Measurements from ENCODE around the gene HOTAIR. TPM values are rescaled to one million over a fixed set of nuclear protein-coding genes. Genes with fewer than 3 reads are reported as not detected.

HOTAIR gene
- total RNA-seq, 1 donor from 2014 or later: not detected

GRCh38 chr12:53949631-53950436 is 24.9 kb downstream of the HOTAIR start:
- Histone ChIP-seq H3K9me3 (ENCODE audit: low read depth) (no peaks in the 10 kb centered on the region), H3K4me2 (no peak overlapping the region), H3K79me2 (ENCODE audit: low read depth) (no peaks in the 10 kb centered on the region), H3F3A (ENCODE audit: low read depth) (peaks cover 5% of the 10 kb centered on the region), H3K9ac (no peak overlapping the region), H4K20me1 (ENCODE audit: low read depth) (peaks cover 58% of the 10 kb centered on the region), H3K27ac (no peak overlapping the region), H3K4me1 (no peaks in the 10 kb centered on the region), H3K4me3 (no peak overlapping the region), H2AFZ (replicated peaks) (no peak overlapping the region), H3K36me3 (no peaks in the 10 kb centered on the region), H3K27me3 (peaks cover 100% of the 10 kb centered on the region)
- H3K27ac Mint-ChIP-seq: no peak overlapping the region
- TF ChIP-seq CTCF (IDR thresholded peaks at IDR 0.05) (no peak), EZH2phosphoT487 (IDR thresholded peaks at IDR 0.05) (peak; percentile 77), EZH2 (IDR thresholded peaks at IDR 0.05) (peak; percentile 4)
- H3K9me3 Mint-ChIP-seq: peaks cover 4% of the 10 kb centered on the region
- no peaks in the 10 kb centered on the region for H3K36me3 Mint-ChIP-seq
- peaks cover 99% of the 10 kb centered on the region for H3K27me3 Mint-ChIP-seq (ENCODE audit: insufficient read depth, low read depth)
- no peak overlapping the region for H3K4me3 Mint-ChIP-seq
- no peaks in the 10 kb centered on the region for H3K4me1 Mint-ChIP-seq
- no peak for DNase-seq (ENCODE audit: low spot score)

GRCh38 chr12:53948650-53949593 is 25.8 kb downstream of the HOTAIR start:
- Histone ChIP-seq H3K27ac (no peak overlapping the region), H3K9me3 (ENCODE audit: low read depth) (no peaks in the 10 kb centered on the region), H3K27me3 (peaks cover 100% of the 10 kb centered on the region), H3K4me3 (no peak overlapping the region), H3K79me2 (ENCODE audit: low read depth) (no peaks in the 10 kb centered on the region), H3K4me1 (no peaks in the 10 kb centered on the region), H2AFZ (replicated peaks) (no peak overlapping the region), H3K36me3 (no peaks in the 10 kb centered on the region), H3K9ac (no peak overlapping the region), H3K4me2 (no peak overlapping the region), H3F3A (ENCODE audit: low read depth) (peaks cover 5% of the 10 kb centered on the region), H4K20me1 (ENCODE audit: low read depth) (peaks cover 50% of the 10 kb centered on the region)
- TF ChIP-seq EZH2 (IDR thresholded peaks at IDR 0.05) (no peak), EZH2phosphoT487 (IDR thresholded peaks at IDR 0.05) (no peak), CTCF (IDR thresholded peaks at IDR 0.05) (no peak)
- no peaks in the 10 kb centered on the region for H3K36me3 Mint-ChIP-seq
- no peaks in the 10 kb centered on the region for H3K4me1 Mint-ChIP-seq
- no peak overlapping the region for H3K4me3 Mint-ChIP-seq
- DNase-seq (ENCODE audit: low spot score): no peak
- peaks cover 4% of the 10 kb centered on the region for H3K9me3 Mint-ChIP-seq
- H3K27ac Mint-ChIP-seq: no peak overlapping the region
- H3K27me3 Mint-ChIP-seq (ENCODE audit: insufficient read depth, low read depth): peaks cover 99% of the 10 kb centered on the region

- H2AFZ ChIP-seq (replicated peaks): no peak overlapping the region
- H3K4me1 ChIP-seq: no peaks in the 10 kb centered on the region
- H3K4me2 ChIP-seq: no peak overlapping the region
- Mint-ChIP-seq H3K27ac (no peak overlapping the region), H3K36me3 (no peaks in the 10 kb centered on the region), H3K4me1 (no peaks in the 10 kb centered on the region), H3K9me3 (peaks cover 6% of the 10 kb centered on the region), H3K4me3 (no peak overlapping the region), H3K27me3 (ENCODE audit: insufficient read depth, low read depth) (peaks cover 99% of the 10 kb centered on the region)
- no peak for TF ChIP-seq EZH2 (IDR thresholded peaks at IDR 0.05)
- no peak for TF ChIP-seq EZH2phosphoT487 (IDR thresholded peaks at IDR 0.05)
- no peak for TF ChIP-seq CTCF (IDR thresholded peaks at IDR 0.05)
- H3K4me3 ChIP-seq: no peak overlapping the region
- peaks cover 100% of the 10 kb centered on the region for H3K27me3 ChIP-seq
- H3K79me2 ChIP-seq (ENCODE audit: low read depth): no peaks in the 10 kb centered on the region
- H3K9me3 ChIP-seq (ENCODE audit: low read depth): no peaks in the 10 kb centered on the region
- no peak overlapping the region for H3K27ac ChIP-seq
- no peak overlapping the region for H3K9ac ChIP-seq
- H3K36me3 ChIP-seq: no peaks in the 10 kb centered on the region
- peaks cover 40% of the 10 kb centered on the region for H4K20me1 ChIP-seq (ENCODE audit: low read depth)
- no peak for DNase-seq (ENCODE audit: low spot score)
- H3F3A ChIP-seq (ENCODE audit: low read depth): peaks cover 4% of the 10 kb centered on the region
Measured at GRCh38 chr12:53947743-53948142, 27.0 kb downstream of the HOTAIR start.

All from neural progenitor cell (in vitro differentiated cells).